Adipose tissue (tissue), 3 donors: Measurements from ENCODE around the gene SLC35F3. TPM values are rescaled to one million over a fixed set of nuclear protein-coding genes. Genes with fewer than 3 reads are reported as not detected.

Experiments used
- H3K27ac ChIP-seq: one replicate; pipeline ENCODE4 v1.5.1; 2013; ENCODE audit warnings: low read depth, low read length
- whole genome bisulfite sequencing, 3 donors: extraction: QIAGEN DNeasy Blood & Tissue Kit; methylation state at CpG; one replicate each; pipeline ENCODE4 v1.1.7; 2013; 5-methylcytosine and 5-hydroxymethylcytosine counted together
- polyA plus RNA-seq, 3 donors: library from polyadenylated mRNA; stranded (reverse); fragments of 200-250 nt; gene quantifications; one replicate each; pipeline ENCODE4 v1.2.3, GENCODE V29; 2013
- donor health status: healthy with polysubstance abuse.
- donor health status: Bipolar disorder and iron deficiency.
- donor health status: healthy.

Gene SLC35F3
- polyA plus RNA-seq, 3 donors: 0.03 to 4.0 TPM; not detected in 1

GRCh38 chr1:234371414-234371813 lies 466.9 kb downstream of the SLC35F3 start:
- H3K27ac ChIP-seq: no peak overlapping the region
- WGBS, 3 donors: 26 to 75% (median 57%) methylated on average over 2 of the region's 2 CpGs

GRCh38 chr1:234372011-234372757 lies 467.7 kb downstream of the SLC35F3 start:
- 35 to 47% (median 46%) methylated on average over 9 of the region's 9 CpGs for WGBS, 3 donors
- H3K27ac ChIP-seq: no peak overlapping the region

- H3K27ac ChIP-seq: peak within 1 kb of the TSS; percentile 88
- 0 to 1% (median 0%) methylated on average over 61 to 62 of the region's 62 CpGs for WGBS, 3 donors
Measured at GRCh38 chr1:234373064-234373958, 468.8 kb downstream of the SLC35F3 start, which contains the start of gene COA6. TSS of gene COA6 (plus strand) at chr1:234373456. CDS start at chr1:234373467, 11 bp downstream.

- WGBS, 3 donors: 2 to 5% (median 4%) methylated on average over 6 of the region's 6 CpGs
- H3K27ac ChIP-seq: no peak overlapping the region
Measured at GRCh38 chr1:234373959-234374254, 469.4 kb downstream of the SLC35F3 start.
